ENCODE measurements around the gene VCAN. TPM values are rescaled to one million over a fixed set of nuclear protein-coding genes. Genes with fewer than 3 reads are reported as not detected.

The VCAN gene
- total RNA-seq, 2 experiments from 2014 or later = 0.12 to 0.27 TPM

GRCh38 chr5:83516377-83516776 lies 44.8 kb downstream of the VCAN start:
- H3K36me3 Mint-ChIP-seq (ENCODE audit: low read depth) = no peaks in the 10 kb centered on the region
- no peak overlapping the region for H3K27ac Mint-ChIP-seq
- H3K4me3 Mint-ChIP-seq = no peak overlapping the region
- H3K4me1 Mint-ChIP-seq = no peaks in the 10 kb centered on the region
- H3K9me3 Mint-ChIP-seq = no peaks in the 10 kb centered on the region
- POLR2A ChIA-PET = no interaction called here
- CTCF ChIA-PET = no interaction called here
- peaks cover 8% of the 10 kb centered on the region for H3K27me3 Mint-ChIP-seq
- no peak for DNase-seq

- Mint-ChIP-seq H3K4me3 (no peak overlapping the region), H3K27ac (no peak overlapping the region), H3K9me3 (no peaks in the 10 kb centered on the region), H3K36me3 (ENCODE audit: low read depth) (no peaks in the 10 kb centered on the region), H3K27me3 (peaks cover 14% of the 10 kb centered on the region), H3K4me1 (no peaks in the 10 kb centered on the region)
- ChIA-PET POLR2A (no interaction called here), CTCF (no interaction called here)
- DNase-seq = no peak
Measured at GRCh38 chr5:83517072-83517687, 45.6 kb downstream of the VCAN start.

GRCh38 chr5:83517688-83518085 lies 46.1 kb downstream of the VCAN start:
- no peak for DNase-seq
- Mint-ChIP-seq H3K9me3 (no peaks in the 10 kb centered on the region), H3K4me1 (no peaks in the 10 kb centered on the region), H3K4me3 (no peak overlapping the region), H3K36me3 (ENCODE audit: low read depth) (no peaks in the 10 kb centered on the region), H3K27me3 (peaks cover 14% of the 10 kb centered on the region), H3K27ac (no peak overlapping the region)
- ChIA-PET POLR2A (no interaction called here), CTCF (no interaction called here)

- Mint-ChIP-seq H3K36me3 (ENCODE audit: low read depth) (no peaks in the 10 kb centered on the region), H3K9me3 (no peaks in the 10 kb centered on the region), H3K27ac (no peak overlapping the region), H3K4me1 (no peaks in the 10 kb centered on the region), H3K27me3 (peaks cover 14% of the 10 kb centered on the region), H3K4me3 (no peak overlapping the region)
- no peak for DNase-seq
- CTCF ChIA-PET = no interaction called here
- POLR2A ChIA-PET = no interaction called here
Measured at GRCh38 chr5:83518319-83519061, 46.9 kb downstream of the VCAN start.

- no peaks in the 10 kb centered on the region for H3K4me1 Mint-ChIP-seq
- no peaks in the 10 kb centered on the region for H3K9me3 Mint-ChIP-seq
- peaks cover 19% of the 10 kb centered on the region for H3K27me3 Mint-ChIP-seq
- ChIA-PET CTCF (no interaction called here), POLR2A (no interaction called here)
- no peaks in the 10 kb centered on the region for H3K36me3 Mint-ChIP-seq (ENCODE audit: low read depth)
- no peak overlapping the region for H3K27ac Mint-ChIP-seq
- no peak for DNase-seq
- no peak overlapping the region for H3K4me3 Mint-ChIP-seq
Measured at GRCh38 chr5:83522446-83522845, 50.9 kb downstream of the VCAN start.

- H3K4me1 Mint-ChIP-seq = no peaks in the 10 kb centered on the region
- no peak overlapping the region for H3K27ac Mint-ChIP-seq
- H3K36me3 Mint-ChIP-seq (ENCODE audit: low read depth) = no peaks in the 10 kb centered on the region
- POLR2A ChIA-PET = no interaction called here
- CTCF ChIA-PET = no interaction called here
- no peak overlapping the region for H3K4me3 Mint-ChIP-seq
- no peaks in the 10 kb centered on the region for H3K9me3 Mint-ChIP-seq
- H3K27me3 Mint-ChIP-seq = peaks cover 15% of the 10 kb centered on the region
- no peak for DNase-seq
Measured at GRCh38 chr5:83523929-83524328, 52.4 kb downstream of the VCAN start.

- DNase-seq = no peak
- peaks cover 15% of the 10 kb centered on the region for H3K27me3 Mint-ChIP-seq
- H3K36me3 Mint-ChIP-seq (ENCODE audit: low read depth) = no peaks in the 10 kb centered on the region
- no peak overlapping the region for H3K4me3 Mint-ChIP-seq
- no peaks in the 10 kb centered on the region for H3K4me1 Mint-ChIP-seq
- CTCF ChIA-PET = no interaction called here
- H3K9me3 Mint-ChIP-seq = no peaks in the 10 kb centered on the region
- H3K27ac Mint-ChIP-seq = no peak overlapping the region
- POLR2A ChIA-PET = no interaction called here
Measured at GRCh38 chr5:83524345-83524744, 52.8 kb downstream of the VCAN start.

- Mint-ChIP-seq H3K4me1 (no peaks in the 10 kb centered on the region), H3K4me3 (no peak overlapping the region), H3K36me3 (ENCODE audit: low read depth) (no peaks in the 10 kb centered on the region), H3K9me3 (no peaks in the 10 kb centered on the region), H3K27ac (no peak overlapping the region), H3K27me3 (peaks cover 15% of the 10 kb centered on the region)
- ChIA-PET POLR2A (interaction anchor here (0.6 kb wide), 1 partner anchor 23 kb away, joined by 4 read pairs; no protein-coding TSS in a partner anchor), CTCF (no interaction called here)
- DNase-seq = no peak
Measured at GRCh38 chr5:83524991-83525390, 53.4 kb downstream of the VCAN start.

- peaks cover 15% of the 10 kb centered on the region for H3K27me3 Mint-ChIP-seq
- ChIA-PET POLR2A (no interaction called here), CTCF (no interaction called here)
- no peak overlapping the region for H3K4me3 Mint-ChIP-seq
- H3K9me3 Mint-ChIP-seq = no peaks in the 10 kb centered on the region
- no peaks in the 10 kb centered on the region for H3K4me1 Mint-ChIP-seq
- H3K36me3 Mint-ChIP-seq (ENCODE audit: low read depth) = no peaks in the 10 kb centered on the region
- no peak overlapping the region for H3K27ac Mint-ChIP-seq
- no peak for DNase-seq
Measured at GRCh38 chr5:83526289-83526688, 54.7 kb downstream of the VCAN start.

GRCh38 chr5:83527221-83527620 lies 55.7 kb downstream of the VCAN start:
- H3K27me3 Mint-ChIP-seq = peaks cover 12% of the 10 kb centered on the region
- no peak overlapping the region for H3K27ac Mint-ChIP-seq
- CTCF ChIA-PET = no interaction called here
- POLR2A ChIA-PET = no interaction called here
- no peak for DNase-seq
- no peaks in the 10 kb centered on the region for H3K36me3 Mint-ChIP-seq (ENCODE audit: low read depth)
- no peak overlapping the region for H3K4me3 Mint-ChIP-seq
- no peaks in the 10 kb centered on the region for H3K4me1 Mint-ChIP-seq
- H3K9me3 Mint-ChIP-seq = no peaks in the 10 kb centered on the region

GRCh38 chr5:83527722-83528438 lies 56.3 kb downstream of the VCAN start:
- no peaks in the 10 kb centered on the region for H3K4me1 Mint-ChIP-seq
- H3K36me3 Mint-ChIP-seq (ENCODE audit: low read depth) = no peaks in the 10 kb centered on the region
- no peaks in the 10 kb centered on the region for H3K9me3 Mint-ChIP-seq
- ChIA-PET CTCF (no interaction called here), POLR2A (no interaction called here)
- DNase-seq = no peak
- H3K27me3 Mint-ChIP-seq = peaks cover 12% of the 10 kb centered on the region
- no peak overlapping the region for H3K27ac Mint-ChIP-seq
- no peak overlapping the region for H3K4me3 Mint-ChIP-seq

- H3K4me1 Mint-ChIP-seq = no peaks in the 10 kb centered on the region
- H3K36me3 Mint-ChIP-seq (ENCODE audit: low read depth) = no peaks in the 10 kb centered on the region
- CTCF ChIA-PET = no interaction called here
- no peak overlapping the region for H3K4me3 Mint-ChIP-seq
- no peak for DNase-seq
- no peak overlapping the region for H3K27ac Mint-ChIP-seq
- H3K9me3 Mint-ChIP-seq = no peaks in the 10 kb centered on the region
- POLR2A ChIA-PET = no interaction called here
- H3K27me3 Mint-ChIP-seq = peaks cover 12% of the 10 kb centered on the region
Measured at GRCh38 chr5:83528439-83528769, 56.9 kb downstream of the VCAN start.

- H3K36me3 Mint-ChIP-seq (ENCODE audit: low read depth) = no peaks in the 10 kb centered on the region
- H3K9me3 Mint-ChIP-seq = no peaks in the 10 kb centered on the region
- no peaks in the 10 kb centered on the region for H3K4me1 Mint-ChIP-seq
- no peak for DNase-seq
- POLR2A ChIA-PET = no interaction called here
- CTCF ChIA-PET = no interaction called here
- no peak overlapping the region for H3K4me3 Mint-ChIP-seq
- H3K27me3 Mint-ChIP-seq = peaks cover 15% of the 10 kb centered on the region
- no peak overlapping the region for H3K27ac Mint-ChIP-seq
Measured at GRCh38 chr5:83530193-83530592, 58.6 kb downstream of the VCAN start.

- ChIA-PET POLR2A (no interaction called here), CTCF (no interaction called here)
- Mint-ChIP-seq H3K27me3 (peaks cover 14% of the 10 kb centered on the region), H3K4me3 (no peak overlapping the region), H3K27ac (no peak overlapping the region), H3K4me1 (no peaks in the 10 kb centered on the region), H3K36me3 (ENCODE audit: low read depth) (no peaks in the 10 kb centered on the region), H3K9me3 (no peaks in the 10 kb centered on the region)
- no peak for DNase-seq
Measured at GRCh38 chr5:83531661-83532060, 60.1 kb downstream of the VCAN start.
